ENCODE measurements around the gene MELTF.

DNA sequence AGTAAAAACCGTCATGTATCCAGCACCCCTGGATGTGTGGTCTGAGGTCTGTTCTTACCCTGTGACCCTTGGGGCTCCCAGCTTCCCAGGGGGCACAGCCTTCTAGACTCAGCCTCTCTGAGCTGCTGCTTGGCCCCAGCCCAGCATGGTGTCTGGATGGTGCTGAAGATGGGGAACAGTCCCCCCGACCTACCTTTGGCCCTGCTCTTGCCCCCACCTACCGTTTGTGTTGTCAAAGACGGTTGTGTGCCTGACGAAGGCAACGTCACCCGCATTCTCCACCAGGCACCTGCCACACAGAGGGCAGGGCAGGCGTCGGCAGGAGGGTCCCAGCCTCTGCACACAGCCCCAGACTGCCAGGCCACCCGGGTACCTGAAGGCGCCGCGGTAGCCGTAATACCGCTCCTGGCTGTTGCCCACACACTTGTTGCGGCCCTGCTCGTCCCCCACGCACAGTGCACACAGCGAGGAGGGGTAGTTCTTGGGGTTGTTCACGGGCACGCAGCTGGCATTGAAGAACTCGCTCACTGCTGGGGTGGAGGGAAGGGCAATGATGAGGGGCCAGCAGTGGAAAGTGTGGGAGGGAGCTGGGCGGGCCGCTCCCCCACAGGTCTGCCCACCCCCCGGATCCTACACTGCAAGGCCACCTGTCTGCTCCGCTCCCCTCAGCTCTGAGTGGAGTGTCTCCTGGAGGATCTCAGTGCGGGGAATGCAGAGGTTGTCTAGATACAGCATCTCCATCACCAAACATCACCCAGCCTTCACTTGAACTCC lies 21.0 kb downstream of the MELTF start:
- TF ChIP-seq CTCF (IDR thresholded peaks at IDR 0.05) (no peak), POLR2A (IDR thresholded peaks at IDR 0.05) (no peak)

All from heart left ventricle (tissue), 13 donors.